Ovary (tissue), 3 donors: ENCODE data around the gene PRLH.

Source experiments
- CTCF ChIP-seq, 3 donors: fragments of 450-650 bp in 2 of 3; fragments of 200-600 bp in 1 of 3; IDR thresholded peaks; one replicate each; pipeline versions ENCODE4 v1.5.1 to v1.8.0; 2016 to 2022; ENCODE audit warnings: antibody characterized with exemption in 3 of 3, mild to moderate bottlenecking in 1 of 3
- EP300 ChIP-seq: sonication (generic); formaldehyde crosslinking; IDR thresholded peaks from one replicate; pipeline ENCODE4 v1.6.1; 2017; ENCODE audit warnings: antibody characterized with exemption
- POLR2A ChIP-seq: fragments of 450-650 bp; IDR thresholded peaks from one replicate; pipeline ENCODE4 v1.6.1; 2017; ENCODE audit warnings: antibody characterized with exemption, mild to moderate bottlenecking, moderate library complexity
- donor health status: DM: no; HTN: no; CAD: no.

- TF ChIP-seq CTCF (IDR thresholded peaks at IDR 0.05) (peak in 2 of 3 donors; percentile 5 to 42), EP300 (no peak), POLR2A (no peak)
Observed at GRCh38 chr2:237600205-237600846, 34.0 kb downstream of the PRLH start.
